ENCODE measurements around the gene LMAN1L. TPM values are rescaled to one million over a fixed set of nuclear protein-coding genes. Genes with fewer than 3 reads are reported as not detected.
"Not testable (repeated sequence)": the region's sequence is repeated elsewhere in the genome, so short reads cannot be mapped to it uniquely, and the experiment has no call there.

The LMAN1L gene
- total RNA-seq, 1 experiment from 2014 or later = not detected

DNA sequence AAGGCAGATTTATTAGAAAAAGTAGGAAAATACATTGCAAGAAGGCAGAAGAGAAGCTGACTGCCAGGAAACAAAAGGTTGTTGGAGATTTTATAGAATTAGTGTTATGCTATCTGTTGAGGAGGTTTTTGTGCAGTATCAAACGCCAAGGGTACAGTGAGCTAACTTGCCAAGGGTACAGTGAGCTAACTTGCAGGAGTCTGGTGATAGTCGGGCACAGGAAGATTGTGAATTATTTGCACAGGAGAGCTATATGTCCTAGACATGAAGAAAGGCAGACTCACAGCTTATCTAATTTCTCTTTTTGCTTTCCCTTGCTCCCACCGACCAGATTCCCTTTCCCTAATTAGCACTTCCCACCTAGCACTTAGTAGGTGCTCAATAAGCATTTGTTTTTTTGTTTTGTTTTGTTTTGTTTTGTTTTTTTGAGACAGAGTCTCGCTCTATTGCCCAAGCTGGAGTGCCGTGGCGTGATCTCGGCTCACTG is 33.4 kb upstream of the LMAN1L start:
- DNase-seq = no peak
- Histone ChIP-seq H3K9me3 (no peaks in the 10 kb centered on the region), H3K4me3 (no peak overlapping the region), H3K36me3 (peaks cover 11% of the 10 kb centered on the region), H3K27me3 (no peaks in the 10 kb centered on the region)

DNA sequence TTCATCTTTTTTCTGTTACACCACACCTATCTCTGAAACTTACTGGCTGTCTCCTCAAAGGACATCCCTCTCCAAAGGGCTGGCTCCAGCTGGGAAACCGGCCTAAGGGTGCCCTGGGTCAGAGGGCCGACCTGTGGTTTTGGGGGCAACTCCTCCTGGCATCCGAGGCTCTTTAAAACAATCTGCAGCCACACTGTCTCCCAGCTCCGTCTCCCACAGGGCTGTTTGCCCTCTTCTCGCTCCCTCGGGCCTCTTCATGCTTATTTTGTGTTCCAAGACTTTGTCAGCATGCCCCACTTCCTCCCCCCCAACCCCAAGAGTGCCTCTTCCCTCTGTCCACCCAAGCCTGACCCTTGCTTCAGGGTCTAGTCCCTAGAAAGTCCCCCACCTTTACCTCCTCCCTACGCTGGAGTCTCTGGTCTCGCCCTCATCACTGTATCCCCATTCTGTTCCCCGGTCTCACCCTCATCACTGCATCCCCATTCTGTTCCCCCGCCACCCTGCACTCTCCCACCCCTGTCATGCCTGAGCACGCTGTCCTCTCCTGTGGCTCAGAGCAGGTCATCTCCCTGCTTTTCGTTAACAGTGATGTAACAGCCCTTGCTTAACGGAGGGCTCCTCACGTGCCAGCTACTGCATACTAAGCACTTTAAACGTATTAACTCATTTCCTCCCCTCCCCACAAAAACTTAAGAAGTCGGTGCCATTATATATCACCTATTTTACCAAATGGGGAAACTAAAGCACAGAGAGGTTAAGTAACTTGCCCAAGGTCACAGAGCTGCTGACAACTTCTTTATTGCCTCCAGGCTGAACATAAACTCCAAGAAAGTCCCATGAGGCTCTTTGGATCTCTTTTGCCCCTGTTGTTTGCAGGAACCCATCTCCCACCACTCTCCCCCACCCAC is 31.9 kb upstream of the LMAN1L start:
- Histone ChIP-seq H3K27me3 (no peaks in the 10 kb centered on the region), H3K4me3 (peak overlapping the region; percentile 80), H3K36me3 (peaks cover 20% of the 10 kb centered on the region), H3K9me3 (no peaks in the 10 kb centered on the region)
- no peak for DNase-seq

DNA sequence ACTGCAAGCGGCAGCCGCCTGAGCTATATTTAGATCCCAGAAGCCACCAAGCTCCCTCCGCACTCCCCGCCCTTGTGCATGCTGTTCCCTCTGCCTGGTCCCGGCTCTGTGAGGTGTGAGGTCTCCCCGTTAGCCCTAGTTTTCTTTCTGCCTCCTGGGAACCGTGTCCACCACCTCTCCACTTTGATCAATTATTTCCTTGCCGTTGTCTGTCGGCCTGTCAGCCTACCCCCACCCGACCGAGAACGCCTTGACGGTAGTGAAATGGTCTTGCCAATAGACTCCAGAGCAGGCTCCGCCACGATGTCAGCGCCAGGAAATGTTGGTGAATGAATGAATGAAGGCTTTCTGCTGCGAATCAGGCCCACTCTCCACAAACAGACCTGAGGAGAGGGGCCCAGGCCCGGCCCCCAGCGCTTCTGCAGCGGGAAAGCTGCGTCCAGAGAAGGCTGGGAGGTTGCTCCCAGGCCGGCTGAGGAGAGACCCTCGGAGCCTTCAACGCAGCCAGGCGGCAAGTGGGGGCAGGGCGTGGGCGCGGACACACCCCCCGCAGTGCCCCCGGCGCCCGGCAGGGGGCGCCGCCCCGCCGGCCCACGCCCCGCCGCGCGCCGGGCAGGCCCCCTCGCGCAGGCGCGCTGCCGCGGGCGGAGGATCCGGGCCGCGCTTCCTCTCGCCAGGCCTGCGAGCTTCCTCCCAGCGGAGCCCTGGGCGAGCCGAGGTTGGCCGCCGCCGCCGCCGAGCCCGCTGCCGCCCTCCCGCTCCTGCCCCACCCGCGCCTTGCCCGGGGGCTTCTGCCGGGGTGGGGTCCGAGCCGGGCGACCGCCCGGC is 31.0 kb upstream of the LMAN1L start, which contains the start of gene CSK:
Gene CSK (plus strand): TSS at position 650 of the 828 bp plus-strand sequence. CDS start 16,218 bp downstream, outside the sequence.
- Histone ChIP-seq H3K36me3 (peaks cover 27% of the 10 kb centered on the region), H3K4me3 (peak within 1 kb of the TSS; percentile 80), H3K9me3 (no peaks in the 10 kb centered on the region), H3K27me3 (no peaks in the 10 kb centered on the region)
- peak; percentile 75 for DNase-seq

DNA sequence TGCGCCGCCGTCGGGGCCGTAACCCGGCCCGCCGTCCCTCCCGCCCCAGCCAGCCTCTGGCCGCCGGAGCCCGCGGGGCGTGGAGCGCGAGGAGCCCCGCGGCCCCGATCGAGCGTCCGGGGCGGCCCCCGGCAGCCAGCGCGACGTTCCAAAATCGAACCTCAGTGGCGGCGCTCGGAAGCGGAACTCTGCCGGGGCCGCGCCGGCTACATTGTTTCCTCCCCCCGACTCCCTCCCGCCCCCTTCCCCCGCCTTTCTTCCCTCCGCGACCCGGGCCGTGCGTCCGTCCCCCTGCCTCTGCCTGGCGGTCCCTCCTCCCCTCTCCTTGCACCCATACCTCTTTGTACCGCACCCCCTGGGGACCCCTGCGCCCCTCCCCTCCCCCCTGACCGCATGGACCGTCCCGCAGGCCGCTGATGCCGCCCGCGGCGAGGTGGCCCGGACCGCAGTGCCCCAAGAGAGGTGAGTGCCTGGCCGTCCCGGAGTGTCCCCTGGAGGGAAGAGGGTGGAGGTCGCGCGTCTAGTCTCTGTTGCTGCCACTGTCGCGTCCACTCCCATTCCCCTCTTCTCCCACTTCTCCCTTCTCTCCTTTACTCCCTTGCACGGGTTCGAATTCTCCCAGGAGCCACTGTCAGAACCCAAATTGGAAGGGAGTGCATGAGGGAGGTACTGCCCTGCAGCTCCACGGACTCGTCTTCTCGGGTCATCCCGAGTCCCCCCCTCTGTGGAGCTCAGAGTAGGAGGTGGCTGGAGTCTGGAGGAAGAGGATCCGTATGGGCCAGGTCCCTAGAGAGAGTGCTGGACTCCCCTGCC is 30.2 kb upstream of the LMAN1L start:
- H3K4me3 ChIP-seq = peak overlapping the region; percentile 80
- peaks cover 32% of the 10 kb centered on the region for H3K36me3 ChIP-seq
- H3K9me3 ChIP-seq = no peaks in the 10 kb centered on the region
- H3K27me3 ChIP-seq = no peaks in the 10 kb centered on the region
- peak; percentile 42 for DNase-seq

DNA sequence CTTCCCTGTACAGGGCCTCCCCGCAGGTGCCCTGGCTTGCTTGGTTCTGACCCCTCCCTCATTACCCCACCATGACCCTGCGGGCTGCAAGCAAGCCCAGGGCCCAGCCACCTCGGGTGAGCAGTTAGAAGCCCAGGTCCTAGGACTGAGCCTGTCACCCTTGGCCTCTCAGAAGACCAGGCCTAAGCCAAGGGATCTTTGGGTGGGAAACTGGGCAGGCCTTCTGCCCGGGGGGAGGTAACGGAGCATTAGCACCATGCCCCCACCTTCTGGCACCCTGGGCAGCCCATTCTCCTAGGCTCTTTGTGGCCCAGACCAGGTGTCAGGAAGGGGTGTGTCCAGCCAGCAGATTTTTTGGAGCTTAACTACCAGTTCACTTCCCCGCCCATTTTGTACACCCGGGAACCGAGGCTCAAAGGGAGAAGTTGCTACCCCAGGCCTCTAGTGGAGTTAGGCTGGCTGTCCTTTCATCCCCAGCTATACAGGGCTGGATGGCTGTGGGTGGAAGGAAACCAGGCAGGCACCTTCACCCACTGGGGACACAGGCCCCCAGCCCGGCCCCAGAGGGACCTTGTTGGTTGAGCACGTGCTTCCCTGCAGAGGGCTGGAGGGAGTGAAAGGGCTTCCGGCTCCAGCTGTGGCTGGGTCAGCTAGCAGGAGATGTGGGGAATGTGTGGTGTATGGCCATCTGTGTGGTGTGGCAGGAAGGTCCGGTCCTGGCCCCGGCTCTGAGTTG is 29.4 kb upstream of the LMAN1L start:
- Histone ChIP-seq H3K36me3 (peaks cover 39% of the 10 kb centered on the region), H3K9me3 (no peaks in the 10 kb centered on the region), H3K27me3 (no peaks in the 10 kb centered on the region), H3K4me3 (peak overlapping the region; percentile 80)
- DNase-seq = no peak

DNA sequence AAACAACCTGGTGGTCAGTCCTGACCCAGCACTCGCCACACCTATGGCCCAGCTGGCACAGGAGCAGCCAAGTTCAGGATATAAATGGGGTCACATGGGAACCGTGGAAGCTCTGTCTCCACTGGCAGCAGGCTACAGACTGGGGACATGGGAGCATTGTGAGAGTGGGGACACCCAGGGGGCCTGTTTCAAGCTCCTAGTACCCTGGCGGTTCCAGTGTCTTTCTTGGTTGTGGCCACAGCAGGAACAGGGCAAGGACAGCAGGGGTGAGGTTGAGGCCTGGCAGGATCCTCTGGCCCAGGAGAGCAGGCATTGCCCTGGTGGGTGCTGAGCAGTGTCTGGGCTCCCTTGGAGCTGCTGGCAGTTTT is 28.8 kb upstream of the LMAN1L start:
- no peak for DNase-seq
- peaks cover 42% of the 10 kb centered on the region for H3K36me3 ChIP-seq
- peak overlapping the region; percentile 80 for H3K4me3 ChIP-seq
- H3K27me3 ChIP-seq = no peaks in the 10 kb centered on the region
- no peaks in the 10 kb centered on the region for H3K9me3 ChIP-seq

DNA sequence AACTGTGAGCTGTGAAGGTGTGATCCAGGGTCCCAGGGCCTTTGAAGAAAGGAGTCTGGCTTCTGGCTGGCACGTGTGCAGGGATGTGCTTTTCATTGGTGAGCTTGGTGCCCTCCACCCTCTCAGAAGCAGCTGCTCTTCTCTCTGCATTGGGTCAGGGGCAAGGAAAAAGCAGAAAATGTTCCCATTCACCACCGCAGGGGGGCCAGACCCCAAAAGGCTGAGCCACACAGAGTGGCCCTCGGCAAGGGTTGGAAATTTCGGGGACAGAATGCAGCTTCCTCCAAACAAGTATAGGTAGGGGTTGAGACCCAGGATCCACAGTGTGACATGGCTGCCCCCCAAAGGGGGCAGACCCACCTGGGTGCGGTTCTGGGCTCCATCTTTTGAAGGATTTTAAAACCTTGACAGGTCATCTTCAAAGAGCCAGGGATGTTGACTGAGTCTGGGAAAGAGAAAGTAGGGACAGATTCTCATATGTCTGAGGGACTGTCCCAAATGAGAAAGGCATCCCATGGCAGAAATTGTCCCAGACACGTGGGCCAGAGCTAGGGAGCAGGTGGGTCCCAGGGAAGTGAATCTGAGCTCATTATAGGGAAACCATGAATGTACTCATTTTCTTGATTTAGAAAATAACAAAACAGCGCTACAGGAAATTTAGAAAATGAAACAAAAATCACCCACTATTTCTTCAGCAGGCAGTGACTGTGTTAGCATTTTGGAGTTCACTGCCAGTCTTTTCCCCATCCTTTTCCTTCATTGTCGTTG is 28.0 kb upstream of the LMAN1L start:
- DNase-seq = no peak
- Histone ChIP-seq H3K36me3 (peaks cover 51% of the 10 kb centered on the region), H3K9me3 (no peaks in the 10 kb centered on the region), H3K4me3 (peak overlapping the region; percentile 80; the same call in 1 of the 2 replicates), H3K27me3 (no peaks in the 10 kb centered on the region)

DNA sequence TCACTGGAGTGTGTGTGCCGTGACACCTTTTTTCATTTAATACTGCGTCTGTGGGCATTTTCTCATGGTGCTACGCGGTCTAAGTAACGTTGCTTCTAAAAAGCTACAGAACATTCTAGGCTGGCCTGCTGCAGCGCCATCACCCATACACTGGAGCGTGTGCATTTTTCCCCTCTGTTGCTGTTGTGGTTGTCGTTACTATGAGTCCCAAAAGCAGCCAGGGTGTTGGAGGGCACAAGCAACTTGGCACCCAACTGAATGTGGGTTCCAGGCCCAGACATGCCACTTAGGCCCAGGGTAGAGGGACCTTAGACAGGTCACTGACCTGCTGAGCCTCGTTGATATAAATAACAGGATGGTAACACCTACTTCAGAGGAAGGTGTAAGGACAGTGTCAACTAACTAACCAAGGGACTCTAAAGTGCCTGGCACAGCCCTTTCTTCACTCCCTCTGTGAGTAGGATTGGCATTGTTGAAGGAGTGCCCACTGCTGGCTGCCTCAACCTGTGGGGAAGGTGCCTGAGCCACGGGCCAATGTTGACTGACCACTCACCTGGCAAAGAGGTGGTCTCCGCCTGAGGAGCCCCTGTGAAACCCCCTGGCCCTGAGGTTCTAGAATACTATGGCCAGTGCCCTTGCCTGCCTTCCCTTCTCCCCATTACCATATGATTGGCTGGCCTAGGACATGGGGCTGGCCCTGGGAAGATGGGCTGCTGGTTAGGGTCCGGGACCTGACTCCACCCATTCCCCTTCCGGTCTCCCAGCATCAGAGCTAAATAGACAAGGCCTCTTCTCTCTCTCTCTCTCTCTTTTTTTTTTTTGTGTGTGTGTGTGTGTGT is 27.2 kb upstream of the LMAN1L start:
- no peak for DNase-seq
- peaks cover 51% of the 10 kb centered on the region for H3K36me3 ChIP-seq
- H3K4me3 ChIP-seq = no peak overlapping the region
- no peaks in the 10 kb centered on the region for H3K9me3 ChIP-seq
- H3K27me3 ChIP-seq = no peaks in the 10 kb centered on the region

DNA sequence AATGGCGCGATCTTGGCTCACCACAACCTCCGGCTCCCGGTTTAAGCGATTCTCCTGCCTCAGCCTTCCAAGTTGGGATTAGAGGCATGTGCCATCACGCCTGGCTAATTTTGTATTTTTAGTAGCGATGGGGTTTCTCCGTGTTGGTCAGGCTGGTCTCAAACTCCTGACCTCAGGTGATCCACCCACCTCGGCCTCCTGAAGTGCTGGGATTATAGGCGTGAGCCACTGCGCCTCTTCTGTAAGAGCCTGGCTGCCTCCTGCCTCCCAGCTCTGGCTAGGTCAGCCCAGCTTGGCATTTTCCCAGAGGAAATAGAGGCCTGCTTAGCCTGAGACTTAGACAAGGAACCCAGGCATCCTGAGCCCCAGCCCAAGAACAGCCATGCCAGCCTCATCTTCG is 26.6 kb upstream of the LMAN1L start:
- H3K27me3 ChIP-seq, DNase-seq, H3K4me3 ChIP-seq, H3K9me3 ChIP-seq: not testable (repeated sequence)
- peaks cover 56% of the 10 kb centered on the region for H3K36me3 ChIP-seq

DNA sequence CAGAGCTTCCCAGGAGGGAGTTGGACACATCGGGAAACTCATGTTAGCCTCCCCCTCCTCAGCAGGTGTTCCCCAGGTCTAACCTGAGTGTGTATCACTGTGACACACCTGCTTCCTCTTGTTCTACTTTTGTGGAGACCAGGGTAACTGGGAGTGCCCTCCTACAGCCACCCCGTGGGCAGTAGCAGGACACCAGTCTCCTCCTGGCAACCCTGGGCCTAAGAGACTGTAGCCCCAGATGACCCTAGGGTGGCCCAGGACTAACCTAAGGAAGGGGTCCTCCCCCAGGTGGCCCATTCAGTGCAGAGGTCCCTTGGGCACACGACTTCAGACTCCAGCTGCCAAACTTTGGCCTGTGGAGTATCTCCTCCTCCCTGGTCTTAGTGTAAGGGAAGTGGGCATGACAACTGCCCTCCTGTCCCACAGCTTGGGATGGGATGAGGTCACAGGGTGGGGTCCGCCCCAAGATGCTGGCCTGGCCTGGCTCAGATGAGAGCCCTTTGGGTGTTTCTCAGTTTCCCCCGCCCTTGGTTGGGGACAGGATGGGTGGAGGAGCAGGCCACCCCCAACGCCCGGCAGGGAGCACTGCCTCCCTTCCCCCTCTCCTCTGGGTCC is 26.0 kb upstream of the LMAN1L start:
- Histone ChIP-seq H3K27me3 (no peaks in the 10 kb centered on the region), H3K4me3 (no peak overlapping the region), H3K9me3 (no peaks in the 10 kb centered on the region), H3K36me3 (peaks cover 62% of the 10 kb centered on the region)
- no peak for DNase-seq

DNA sequence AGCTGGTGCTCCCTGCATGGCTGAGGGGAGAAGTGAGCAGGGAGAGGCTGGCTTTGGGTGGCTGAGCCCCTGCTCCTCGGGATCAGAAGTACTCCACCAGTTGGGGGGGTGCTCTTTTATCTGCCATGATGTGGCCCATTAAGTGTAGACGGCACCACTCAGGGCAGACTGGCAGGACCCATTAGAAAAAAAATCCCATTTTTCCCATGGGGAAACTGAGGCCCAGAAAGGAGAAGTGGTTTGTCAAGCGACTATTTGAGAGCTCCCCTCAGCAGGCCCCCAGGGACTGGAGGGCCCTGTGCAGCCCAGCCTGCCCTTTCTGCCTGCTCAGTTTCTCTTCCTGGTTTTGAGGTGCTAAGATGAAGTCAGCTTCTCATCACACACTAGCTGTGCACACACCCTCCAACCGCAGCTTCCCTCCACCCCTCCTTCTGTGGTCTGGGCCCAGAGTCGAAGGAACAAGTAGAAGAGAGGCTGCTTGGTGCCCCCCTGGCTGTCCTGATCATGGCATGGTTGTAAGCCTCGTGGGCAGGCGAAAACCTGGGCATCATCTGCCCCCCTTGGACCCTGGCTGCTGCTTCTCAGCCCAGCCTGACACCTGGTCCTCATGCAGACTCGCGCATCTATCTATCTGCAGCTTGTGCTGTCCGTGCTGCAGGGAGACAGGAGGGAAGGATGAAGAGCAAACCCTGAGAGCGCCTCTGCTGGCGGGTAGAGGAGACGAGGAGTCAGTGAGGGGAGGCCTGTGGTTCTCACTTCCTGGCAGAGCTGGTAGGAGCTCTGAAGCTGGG is 25.2 kb upstream of the LMAN1L start:
- DNase-seq = peak; percentile 69
- H3K36me3 ChIP-seq = peaks cover 66% of the 10 kb centered on the region
- H3K4me3 ChIP-seq = no peak overlapping the region
- H3K9me3 ChIP-seq = no peaks in the 10 kb centered on the region
- H3K27me3 ChIP-seq = no peaks in the 10 kb centered on the region

DNA sequence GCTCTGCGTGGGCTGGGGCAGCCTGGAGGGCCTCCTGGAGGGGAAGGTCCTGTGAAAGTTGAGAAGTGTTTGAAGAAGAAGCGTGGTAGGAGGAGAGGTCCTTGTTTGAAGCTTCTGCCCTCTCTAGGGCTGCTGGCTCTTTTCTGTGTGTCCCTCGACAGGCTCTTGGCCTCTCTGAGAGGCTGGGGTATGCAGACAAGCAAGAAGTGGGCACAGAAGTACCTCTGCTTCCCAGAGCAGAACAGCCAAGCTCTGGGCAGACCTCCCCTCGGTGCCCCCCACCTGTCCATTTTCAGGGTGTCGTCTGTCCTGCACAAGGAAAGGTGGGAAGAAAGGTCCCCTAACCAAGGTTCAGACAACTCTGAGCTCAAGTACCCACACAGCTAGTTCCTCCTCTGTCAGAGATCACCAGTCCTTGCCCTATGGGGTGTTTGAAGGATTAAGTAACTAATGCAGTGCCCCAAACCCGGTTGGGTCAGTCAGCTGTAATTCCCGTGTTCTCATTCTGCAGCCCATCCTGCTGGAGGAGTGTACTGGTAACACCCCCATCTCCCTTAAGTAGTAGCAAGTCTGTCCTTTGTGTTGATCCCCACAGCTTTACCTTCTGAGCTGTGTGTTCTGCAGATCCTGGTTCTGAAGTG is 24.5 kb upstream of the LMAN1L start:
- H3K36me3 ChIP-seq = peaks cover 67% of the 10 kb centered on the region
- no peaks in the 10 kb centered on the region for H3K9me3 ChIP-seq
- DNase-seq = no peak
- no peak overlapping the region for H3K4me3 ChIP-seq
- no peaks in the 10 kb centered on the region for H3K27me3 ChIP-seq

DNA sequence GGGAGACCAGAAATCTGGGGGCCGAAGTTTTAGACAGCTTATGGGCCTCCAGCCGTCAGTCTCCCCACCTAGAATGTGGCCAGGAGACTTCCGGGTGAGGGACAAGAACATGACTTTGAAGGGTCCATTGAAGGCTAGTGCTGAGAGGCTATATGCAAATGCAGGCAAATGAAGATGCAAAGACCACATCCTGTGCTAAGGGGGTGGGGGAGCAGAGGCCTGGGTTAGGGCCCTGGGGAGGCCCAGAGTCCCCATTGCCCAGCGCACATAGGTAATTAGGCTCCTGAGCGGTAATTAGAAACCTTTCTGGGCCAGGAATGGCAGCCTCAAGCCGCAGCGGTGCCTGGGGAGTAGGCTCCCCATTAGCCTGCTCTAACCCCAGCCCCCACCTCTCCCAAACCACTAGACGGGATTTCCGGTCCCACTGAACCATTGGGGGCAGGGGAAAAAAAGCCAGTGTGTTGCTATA is 23.9 kb upstream of the LMAN1L start:
- Histone ChIP-seq H3K36me3 (peaks cover 66% of the 10 kb centered on the region), H3K27me3 (no peaks in the 10 kb centered on the region), H3K9me3 (no peaks in the 10 kb centered on the region), H3K4me3 (no peak overlapping the region)
- no peak for DNase-seq
